Measurements from ENCODE around the gene GATAD2B.
"Not testable (repeated sequence)": the region's sequence is repeated elsewhere in the genome, so short reads cannot be mapped to it uniquely, and the experiment has no call there.

The GATAD2B gene

DNA sequence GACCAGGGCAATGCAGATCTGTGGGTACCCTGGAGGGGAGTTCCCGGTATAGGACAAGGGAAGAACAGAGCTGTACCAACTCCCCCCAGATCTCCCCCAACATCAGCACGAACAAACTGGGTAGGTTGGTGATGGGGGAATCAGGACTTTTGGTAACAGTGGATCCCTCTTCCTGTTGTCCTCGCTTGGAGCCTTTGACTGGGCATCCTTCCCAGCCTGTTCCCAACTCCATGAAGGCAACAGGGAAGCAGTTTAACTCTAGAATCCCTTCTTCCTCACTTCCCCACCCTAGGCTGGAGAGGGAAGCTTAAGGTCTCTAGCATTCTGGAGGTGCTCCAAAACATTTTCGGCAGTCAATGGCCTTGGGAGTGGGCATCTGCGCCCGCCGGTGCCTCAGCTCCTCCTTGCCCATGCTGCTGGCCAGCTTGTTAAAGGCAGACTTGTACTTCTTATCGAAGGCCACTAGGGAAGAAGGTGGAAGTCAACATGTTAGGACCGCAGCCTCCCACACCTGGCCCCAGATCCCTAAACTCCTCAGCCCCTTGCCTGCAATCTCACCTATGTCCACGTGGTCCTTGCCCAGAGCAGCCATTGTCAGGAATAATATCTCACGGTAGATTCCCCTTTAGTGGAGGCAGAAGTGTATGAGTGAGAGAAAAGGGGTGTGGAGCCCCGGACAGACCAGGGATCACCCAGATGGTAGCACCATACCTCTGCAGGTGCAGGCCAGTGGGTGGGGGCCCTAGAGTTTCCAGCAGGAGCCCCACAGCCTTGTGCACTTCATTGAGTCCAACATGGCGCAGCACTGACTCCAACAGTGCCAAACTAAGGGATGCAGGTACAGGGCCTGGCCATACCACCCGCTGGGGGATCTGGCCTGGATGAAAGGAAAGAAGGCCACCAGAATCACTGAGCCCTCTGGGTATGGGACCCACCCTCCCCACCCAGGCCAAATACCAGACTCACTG, 7.5 kb upstream of the GATAD2B start:
- no peak for DNase-seq (ENCODE audit: low read depth in 4 of 4, low spot score in 1 of 4)

DNA sequence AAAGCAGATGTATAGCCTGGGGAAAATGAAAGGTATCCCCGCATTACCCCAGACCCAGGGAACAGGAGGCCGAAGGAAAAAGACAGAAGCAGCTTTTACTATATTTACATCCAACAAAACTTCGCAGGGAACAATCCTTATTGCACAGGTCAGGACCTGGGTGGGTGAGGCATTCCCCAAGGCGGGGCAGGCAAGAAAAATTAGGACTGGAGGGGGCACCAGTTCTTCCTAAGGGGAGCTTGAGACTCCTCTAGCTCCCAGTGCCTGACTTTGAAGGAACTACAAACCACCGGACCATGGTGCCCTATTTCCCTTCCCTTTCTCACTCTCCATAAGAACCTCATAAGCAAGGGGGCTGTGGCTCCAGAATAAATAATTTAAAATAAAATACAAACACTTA, 6.7 kb upstream of the GATAD2B start:
- DNase-seq (ENCODE audit: low read depth in 4 of 4, low spot score in 1 of 4) = no peak

DNA sequence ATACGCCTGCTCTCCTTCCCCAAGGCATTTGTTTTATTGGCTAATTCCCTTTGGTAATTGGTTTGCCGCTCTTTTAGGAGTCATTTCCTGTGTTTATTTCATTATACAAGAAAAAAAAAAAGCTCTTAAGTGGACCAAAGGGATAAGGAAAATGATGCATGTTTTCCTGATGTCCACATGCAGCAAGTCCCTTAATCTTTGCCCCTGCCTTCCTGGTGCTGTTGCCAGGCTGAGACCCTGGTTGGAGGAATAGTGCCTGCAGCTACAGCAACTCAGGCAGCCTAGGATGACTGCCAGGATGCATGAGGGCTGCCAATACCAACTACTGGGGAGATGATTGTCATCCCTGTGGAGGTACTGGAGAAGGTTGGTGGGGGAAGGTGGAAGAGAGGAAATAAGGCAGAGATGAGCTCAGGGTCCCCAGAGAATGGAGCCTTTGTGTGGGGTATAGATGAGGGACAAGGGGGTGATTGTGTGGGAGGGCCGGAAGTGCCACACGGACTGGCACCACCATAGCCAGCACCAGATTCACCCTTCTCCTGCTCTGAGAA, 6.1 kb upstream of the GATAD2B start:
- no peak for DNase-seq (ENCODE audit: low read depth in 4 of 4, low spot score in 1 of 4)

DNA sequence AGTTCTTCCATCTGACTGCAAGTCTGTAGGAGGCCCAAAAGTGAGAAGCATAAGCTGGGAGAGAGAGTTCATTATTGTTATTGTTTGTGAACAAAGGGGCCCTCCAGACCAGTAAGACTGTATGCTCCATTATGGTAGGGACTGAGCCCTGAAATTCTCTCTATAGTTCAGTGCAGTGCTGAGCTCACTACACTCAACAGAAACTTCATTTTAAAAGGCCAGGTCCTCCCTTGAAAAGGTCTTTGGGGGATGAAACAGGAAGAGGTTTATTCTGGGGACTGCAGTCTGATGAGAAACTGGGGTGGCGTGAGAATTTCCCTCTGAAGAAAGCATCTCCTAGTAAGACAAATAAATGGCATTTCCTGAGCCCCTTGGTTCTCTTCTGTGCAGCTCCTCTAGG, 5.5 kb upstream of the GATAD2B start:
- DNase-seq (ENCODE audit: low read depth in 4 of 4, low spot score in 1 of 4) = no peak

DNA sequence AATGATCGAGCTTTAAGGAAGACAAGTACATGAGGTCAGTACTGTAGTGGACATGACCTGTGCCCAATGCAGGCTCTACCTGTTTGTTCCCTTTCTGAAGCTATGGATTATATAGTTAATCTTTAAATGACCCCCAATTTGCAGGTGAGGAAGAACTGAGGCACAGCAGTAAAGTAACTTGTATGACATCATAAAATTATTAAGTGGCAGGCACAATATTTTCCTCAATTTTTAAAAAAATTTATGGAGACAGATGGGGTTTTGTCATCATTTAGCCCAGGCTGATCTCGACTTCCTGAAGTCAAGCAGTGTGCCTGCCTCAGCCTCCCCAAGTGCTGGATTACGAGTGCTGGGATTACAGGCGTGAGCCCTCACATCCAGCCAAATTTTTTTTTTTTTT, 3.6 kb upstream of the GATAD2B start:
- DNase-seq (ENCODE audit: low read depth in 4 of 4, low spot score in 1 of 4) = no peak

DNA sequence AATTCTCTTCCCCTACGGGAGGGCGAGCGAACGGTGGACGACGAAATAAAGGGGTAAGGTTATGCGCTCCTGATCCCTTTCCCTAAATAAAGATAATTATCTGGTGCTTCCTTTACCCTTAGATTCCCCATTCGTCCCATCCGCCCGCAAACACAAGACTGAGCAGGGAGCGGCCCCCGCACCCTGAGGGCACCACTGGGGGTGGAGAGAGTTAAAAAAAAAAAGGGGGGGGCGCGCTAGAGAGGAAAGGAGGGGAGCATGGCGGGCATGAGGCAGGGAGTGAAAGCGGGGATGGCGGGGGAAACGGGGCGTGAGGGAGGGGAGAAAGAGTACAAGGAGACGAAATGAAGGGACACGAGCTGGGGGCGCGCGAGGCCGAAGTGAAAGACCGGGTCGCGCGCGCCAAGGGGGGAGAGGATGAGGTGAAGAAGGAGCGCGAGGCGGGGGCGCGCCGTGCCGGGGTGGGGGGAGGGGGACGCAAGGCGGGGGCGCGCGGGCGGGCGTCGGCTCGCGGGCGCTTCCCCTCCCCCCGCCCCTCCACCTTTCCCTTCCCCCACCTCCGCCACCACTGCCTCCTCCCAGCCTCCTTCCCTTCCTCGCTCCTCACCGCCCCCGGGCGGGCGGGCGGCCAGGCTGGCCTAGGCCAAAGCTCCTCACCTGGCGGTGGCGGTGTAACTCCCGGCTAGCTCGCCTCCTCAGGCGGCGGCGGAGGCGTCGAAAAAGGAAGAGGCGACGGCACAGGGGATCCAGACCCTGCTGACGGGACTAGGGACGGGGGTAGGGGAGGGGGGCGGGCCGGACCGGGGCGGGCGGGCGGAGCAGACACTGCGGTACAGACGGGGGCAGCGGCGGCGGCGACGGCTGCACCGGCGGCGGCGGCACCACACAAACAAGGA, 448 bp downstream of the GATAD2B start:
- peak; percentile 27 to 65 (median 51) for DNase-seq (ENCODE audit: low read depth in 4 of 4, low spot score in 1 of 4)

DNA sequence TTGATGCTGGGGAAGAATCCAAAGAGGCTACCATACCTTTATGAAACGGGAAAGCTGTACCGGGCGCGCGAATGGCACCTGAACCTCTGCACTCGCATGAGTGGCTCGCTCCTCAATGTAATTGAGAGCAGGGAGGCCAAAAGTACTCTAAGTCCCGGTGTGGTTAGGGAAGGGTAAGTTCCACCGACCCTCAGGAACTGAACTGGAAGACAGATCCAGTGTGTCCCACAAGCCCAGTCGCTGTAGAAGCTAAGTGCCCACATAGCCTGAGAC, 1.0 kb downstream of the GATAD2B start:
- no peak for DNase-seq (ENCODE audit: low read depth in 4 of 4, low spot score in 1 of 4)

DNA sequence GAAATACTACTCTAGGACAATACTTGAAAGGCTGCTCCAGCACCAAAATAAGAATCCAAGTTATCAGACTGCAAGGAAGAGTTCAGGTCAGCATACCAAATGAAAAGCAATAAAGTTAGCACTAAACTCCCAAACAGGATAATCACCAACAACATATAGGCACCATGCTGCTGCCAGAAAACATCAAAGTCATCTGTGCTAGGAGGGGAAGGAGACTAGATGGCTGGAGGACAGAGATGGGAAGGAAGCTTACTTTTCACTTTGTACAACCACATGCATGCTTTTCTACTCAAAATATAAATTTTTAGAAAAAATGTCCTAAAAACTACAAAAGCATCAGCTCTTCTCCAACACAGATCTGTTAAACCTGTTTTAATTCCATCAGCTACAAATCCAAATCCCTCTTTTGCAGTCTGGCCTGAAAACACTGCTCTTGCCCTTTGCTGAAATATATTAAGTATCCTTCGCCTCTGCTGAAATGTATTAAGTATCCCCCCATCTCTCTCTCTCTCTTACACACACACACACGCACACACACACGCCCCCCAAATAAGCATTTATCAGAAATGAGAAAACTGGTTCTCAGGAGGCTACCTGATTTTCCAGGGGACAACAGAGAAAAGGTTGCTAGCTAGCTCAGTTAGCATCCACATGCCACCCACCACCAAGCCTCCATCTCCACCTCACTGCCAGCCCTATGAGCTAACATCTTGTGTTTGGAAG, 1.5 kb downstream of the GATAD2B start:
- DNase-seq (ENCODE audit: low read depth in 4 of 4, low spot score in 1 of 4) = no peak

DNA sequence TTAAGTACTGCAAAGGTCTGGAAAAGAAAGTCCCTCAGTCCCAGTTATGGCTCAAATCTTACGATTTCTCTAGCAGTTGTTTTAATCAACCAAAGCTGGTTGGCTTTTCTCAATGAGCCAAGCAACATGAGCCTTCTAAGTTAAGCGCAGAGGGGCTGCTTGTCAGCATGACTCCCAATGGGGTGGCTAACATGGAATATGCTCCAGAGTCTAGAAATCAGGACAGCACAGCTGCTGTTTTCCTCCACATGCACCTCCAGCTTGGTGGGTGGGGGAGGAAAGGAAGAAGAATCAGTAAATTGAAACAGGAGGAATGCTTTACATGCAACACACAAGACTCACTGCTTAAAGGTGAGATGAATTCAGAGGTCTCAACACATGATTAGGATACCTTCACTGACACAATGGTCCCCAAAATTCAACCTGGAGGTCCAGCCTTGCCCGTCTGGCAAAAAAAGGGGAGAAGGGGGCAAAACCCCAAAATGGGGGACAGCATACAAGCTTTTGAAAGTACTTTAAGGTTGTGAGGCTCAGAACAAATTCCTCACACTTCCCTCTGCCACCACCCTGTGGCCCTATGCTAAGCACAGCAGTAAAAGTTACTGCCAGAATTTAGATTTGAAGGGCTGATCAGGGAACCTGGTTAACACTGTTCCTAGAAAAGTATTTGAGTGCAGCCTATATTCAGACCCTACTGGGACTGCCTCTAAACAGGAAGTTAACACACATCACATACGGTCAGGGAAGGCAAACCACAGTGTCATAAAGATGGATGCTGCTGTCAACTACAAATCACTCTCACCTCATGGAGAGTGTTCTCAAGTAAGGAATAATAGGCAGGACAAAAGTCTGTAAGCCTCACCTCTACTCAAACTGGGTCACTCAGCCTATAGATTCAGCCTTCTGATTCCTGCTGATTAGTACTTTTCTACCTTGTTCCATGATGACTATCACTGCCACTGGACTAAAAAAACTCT, 2.6 kb downstream of the GATAD2B start:
- no peak for DNase-seq (ENCODE audit: low read depth in 4 of 4, low spot score in 1 of 4)

DNA sequence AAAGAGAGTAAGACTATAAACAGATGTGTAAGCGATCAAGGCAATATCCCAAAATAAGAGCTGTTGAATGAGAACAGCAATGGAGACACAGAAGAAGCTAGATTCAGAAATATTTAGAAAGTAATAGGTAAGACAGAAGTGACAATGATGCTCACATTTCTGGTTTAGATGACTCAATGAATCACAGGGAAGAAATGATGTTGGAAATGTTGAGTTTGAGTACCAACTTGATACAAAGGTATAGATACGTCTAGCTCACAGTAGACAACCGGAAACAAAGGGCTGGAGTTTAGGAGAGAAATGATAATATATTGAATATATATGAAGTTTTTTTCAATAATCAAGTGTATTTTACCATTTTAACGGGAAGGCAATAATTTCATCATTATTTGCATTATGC, 6.5 kb downstream of the GATAD2B start:
- no peak for DNase-seq (ENCODE audit: low read depth in 4 of 4, low spot score in 1 of 4)

DNA sequence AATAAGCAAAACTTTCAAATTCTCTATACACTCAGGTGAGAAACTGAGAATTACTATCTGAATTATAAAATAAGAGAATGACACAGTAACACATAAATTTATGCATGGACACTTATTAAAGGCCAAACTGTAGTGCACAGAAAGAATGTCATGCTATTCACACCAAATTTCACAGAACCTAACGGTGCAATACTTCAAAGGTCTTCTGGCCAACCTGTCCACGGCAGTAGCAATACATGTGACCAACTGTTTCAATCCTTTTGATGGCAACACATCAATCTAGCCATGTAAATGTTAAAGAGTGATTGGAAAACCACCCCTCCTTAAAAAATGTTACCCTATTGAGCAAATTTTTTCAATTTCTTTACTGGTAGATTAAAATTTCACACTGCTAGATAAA, 10.4 kb downstream of the GATAD2B start:
- DNase-seq (ENCODE audit: low read depth in 4 of 4, low spot score in 1 of 4) = no peak

DNA sequence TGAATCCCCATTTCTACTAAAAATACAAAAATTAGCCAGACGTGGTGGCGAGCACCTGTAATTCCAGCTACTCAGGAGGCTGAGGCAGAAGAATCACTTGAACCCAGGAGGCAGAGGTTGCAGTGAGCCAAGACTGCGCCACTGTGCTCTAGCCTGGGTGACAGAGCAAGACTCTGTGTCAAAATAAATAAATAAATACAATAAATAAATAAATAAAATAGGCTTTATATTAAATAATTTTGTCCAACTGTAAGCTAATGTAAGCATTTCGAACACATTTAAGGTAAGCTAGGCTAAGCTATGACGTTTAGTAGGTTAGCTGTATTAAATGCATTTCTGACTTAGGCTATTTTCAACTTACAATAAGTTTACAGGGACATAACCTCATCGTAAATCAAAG, 12.2 kb downstream of the GATAD2B start:
- not testable (repeated sequence) for DNase-seq (ENCODE audit: low read depth in 4 of 4, low spot score in 1 of 4)

DNA sequence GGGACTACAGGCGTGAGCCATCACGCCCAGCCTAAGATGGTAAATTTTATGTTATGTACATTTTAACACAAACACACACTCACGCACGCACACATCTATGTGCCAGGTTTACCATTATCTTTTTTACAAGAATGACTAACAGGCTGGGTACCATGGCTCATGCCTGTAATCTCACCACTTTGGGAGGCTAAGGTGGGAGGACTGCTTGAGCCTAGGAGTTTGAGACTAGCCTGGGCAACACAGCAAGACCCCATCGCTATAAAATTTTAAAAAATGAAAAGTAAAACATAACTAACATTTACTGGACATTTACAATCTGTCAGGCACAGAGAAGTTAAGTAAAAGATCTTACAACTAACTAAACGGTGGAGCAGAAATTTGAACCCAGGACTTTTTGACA, 14.7 kb downstream of the GATAD2B start:
- no peak for DNase-seq (ENCODE audit: low read depth in 4 of 4, low spot score in 1 of 4)

DNA sequence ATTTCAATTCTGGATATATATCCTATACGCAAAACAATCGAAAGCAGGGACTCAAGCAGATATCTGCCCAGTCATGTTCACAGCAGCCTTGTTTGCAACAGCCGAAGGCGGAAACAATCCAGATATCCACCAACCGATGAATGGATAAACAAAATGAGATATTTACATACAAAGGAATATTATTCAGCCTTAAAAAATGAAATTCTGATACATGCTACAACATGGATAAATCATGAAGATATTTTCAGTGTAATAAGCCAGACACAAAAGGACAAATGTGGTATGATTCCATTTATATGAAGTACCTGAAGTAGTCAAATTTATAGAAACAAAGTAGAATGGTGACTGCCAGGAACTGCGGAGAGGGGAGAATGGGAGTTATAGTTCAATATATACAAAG, 15.6 kb downstream of the GATAD2B start:
- DNase-seq (ENCODE audit: low read depth in 4 of 4, low spot score in 1 of 4) = no peak

DNA sequence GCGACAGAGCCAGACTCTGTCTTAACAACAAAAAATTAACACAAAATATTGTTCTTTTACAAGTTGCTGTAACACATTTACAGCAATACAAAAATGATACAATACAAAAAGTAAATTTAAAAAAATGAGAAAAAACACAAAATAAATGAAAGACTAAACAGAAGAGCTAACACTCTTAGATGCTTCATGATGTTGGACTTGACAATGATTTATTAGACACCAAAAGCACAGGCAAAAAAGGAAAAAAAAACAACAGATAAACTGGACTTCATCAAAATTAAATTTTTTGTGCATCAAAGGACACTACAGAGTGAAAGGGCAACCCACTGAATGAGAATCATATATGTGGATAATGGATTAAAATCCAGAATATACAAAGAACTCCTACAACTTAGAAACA, 16.4 kb downstream of the GATAD2B start:
- no peak for DNase-seq (ENCODE audit: low read depth in 4 of 4, low spot score in 1 of 4)

DNA sequence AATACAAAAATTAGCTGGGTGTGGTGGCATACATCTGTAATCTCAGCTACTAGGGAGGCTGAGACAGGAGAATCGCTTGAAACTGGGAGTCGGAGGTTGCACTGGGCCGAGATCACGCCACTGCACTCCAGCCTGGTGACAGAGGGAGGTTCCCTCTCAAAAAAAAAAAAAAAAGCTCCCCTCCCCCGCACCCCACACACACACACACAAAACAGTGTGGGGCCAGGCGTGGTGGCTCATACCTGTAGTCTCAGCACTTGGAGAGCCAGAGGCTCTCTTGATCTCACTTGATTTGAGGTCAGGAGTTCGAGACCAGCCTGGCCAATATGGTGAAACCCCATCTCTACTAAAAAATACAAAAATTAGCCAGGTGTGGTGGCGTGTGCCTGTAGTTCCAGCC, 16.9 kb downstream of the GATAD2B start:
- DNase-seq (ENCODE audit: low read depth in 4 of 4, low spot score in 1 of 4) = not testable (repeated sequence)

DNA sequence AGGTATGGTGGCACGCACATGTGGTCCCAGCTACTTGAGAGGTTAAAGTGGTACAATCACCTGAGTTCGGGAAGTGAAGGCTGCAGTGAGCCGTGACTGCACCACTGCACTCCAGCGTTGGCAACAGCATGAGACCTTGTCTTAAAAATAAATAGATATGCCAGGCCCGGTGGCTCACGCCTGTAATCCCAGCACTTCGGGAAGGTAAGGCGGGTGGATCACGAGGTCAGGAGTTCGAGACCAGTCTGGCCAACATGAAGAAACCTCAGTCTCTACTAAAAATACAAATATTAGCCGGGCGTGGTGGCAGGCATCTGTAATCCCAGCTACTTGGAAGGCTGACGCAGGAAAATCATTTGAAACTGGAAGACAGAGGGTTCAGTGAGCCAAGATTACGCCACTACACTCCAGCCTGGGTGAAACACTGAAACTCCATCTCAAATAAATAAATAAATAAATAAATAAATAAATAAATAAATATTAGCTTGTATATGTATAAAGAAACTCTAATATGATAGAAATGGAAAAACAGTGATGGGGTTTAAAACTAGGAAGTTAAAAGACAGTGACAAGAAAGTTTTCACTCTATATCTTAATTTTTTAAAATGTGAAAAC, 18.8 kb downstream of the GATAD2B start:
- no peak for DNase-seq (ENCODE audit: low read depth in 4 of 4, low spot score in 1 of 4)

DNA sequence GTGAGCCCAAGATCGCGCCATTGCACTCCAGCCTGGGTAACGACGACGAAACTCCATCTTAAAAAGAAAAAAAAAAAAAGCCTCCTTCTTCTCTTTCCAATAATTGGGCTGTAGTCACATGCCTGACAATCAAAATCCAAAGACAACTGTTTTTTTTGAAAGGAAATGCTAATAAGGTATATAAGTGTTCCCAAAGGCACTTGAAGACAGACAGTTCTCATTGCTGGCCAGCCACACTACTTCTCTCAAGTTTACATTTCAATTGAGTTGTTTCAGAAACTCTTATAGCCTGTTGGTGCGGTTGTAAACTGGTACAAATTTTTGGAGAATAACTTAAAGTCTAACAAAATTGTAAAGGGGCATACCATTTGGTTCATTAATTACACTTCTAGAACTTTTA, 23.3 kb downstream of the GATAD2B start:
- no peak for DNase-seq (ENCODE audit: low read depth in 4 of 4, low spot score in 1 of 4)

DNA sequence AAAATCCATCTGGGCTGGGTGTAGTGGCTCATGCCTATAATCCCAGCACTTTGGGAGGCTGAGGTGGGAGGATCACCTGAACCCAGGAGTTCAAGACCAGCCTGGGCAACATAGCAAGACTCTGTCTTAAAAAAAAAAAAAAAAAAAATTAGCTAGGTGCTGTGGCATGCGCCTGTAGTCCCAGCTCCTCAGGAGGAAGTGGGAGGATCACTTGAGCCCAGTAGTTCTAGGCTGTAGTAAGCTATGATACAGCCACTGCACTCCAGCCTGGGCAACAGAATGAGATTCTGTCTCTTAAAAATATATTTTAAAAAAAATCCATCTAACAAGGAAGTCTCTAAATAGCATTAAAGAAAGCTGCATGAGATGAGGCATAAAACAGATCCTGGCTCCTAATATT, 26.9 kb downstream of the GATAD2B start:
- not testable (repeated sequence) for DNase-seq (ENCODE audit: low read depth in 4 of 4, low spot score in 1 of 4)

DNA sequence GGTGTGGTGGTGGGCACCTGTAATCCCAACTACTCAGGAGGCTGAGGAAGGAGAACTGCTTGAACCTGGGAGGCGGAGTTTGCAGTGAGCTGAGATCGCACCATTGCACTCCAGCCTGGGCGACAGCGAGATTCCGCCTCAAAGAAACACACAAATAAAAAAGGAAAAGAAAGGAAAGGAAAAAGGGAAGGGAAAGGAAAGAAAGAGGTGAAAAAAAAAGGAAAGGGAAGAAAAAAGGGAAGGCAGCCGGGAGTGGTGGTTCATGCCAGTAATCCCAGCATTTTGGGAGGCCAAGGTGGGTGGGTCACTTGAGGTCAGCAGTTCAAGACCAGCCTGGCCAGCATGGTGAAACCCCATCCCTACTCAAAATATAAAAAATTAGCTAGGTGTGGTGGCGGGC, 31.7 kb downstream of the GATAD2B start:
- DNase-seq (ENCODE audit: low read depth in 4 of 4, low spot score in 1 of 4) = not testable (repeated sequence)

Measured in stimulated activated CD4-positive, alpha-beta T cell treated with anti-CD3 and anti-CD28 coated beads, Interleukin-1b, Interleukin-23, amount 100 ng/mL, for 24 hours (primary cell).